SK-N-SH (cell line): ENCODE data around the gene RDX.
"Not testable (repeated sequence)": the region's sequence is repeated elsewhere in the genome, so short reads cannot be mapped to it uniquely, and the experiment has no call there.

Experiments
- TAF1 ChIP-seq: IDR thresholded peaks from 2 replicates; pipeline ENCODE4 v1.6.1; 2012; ENCODE audit warnings: low read depth, mild to moderate bottlenecking, low read length, moderate library complexity, borderline replicate concordance
- TF ChIP-seq, protein P1 (sequence below): IDR thresholded peaks from 2 replicates; pipeline ENCODE4 v1.4.0; 2012; ENCODE audit warnings: low read depth, borderline replicate concordance

DNA sequence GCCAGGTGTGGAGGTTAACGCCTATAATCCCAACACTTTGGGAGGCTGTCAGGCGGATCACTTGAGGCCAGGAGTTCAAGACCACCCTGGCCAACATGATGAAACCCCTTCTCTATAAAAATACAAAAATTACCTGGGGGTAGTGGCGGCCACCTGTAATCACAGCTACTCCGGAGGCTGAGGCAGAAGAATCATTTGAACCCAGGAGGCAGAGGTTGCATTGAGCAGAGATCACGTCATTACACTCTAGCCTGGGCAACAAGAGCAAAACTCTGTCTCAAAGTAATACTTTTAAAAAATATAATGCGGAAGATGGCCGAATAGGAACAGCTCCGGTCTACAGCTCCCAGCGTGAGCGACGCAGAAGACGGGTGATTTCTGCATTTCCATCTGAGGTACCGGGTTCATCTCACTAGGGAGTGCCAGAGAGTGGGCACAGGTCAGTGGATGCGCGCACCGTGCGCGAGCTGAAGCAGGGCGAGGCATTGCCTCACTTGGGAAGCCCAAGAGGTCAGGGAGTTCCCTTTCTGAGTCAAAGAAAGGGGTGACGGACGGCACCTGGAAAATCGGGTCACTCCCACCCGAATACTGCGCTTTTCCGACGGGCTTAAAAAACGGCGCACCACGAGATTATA lies 87.6 kb downstream of the RDX start:
- TF ChIP-seq TAF1: not testable (repeated sequence)
- TF ChIP-seq, protein P1, sequence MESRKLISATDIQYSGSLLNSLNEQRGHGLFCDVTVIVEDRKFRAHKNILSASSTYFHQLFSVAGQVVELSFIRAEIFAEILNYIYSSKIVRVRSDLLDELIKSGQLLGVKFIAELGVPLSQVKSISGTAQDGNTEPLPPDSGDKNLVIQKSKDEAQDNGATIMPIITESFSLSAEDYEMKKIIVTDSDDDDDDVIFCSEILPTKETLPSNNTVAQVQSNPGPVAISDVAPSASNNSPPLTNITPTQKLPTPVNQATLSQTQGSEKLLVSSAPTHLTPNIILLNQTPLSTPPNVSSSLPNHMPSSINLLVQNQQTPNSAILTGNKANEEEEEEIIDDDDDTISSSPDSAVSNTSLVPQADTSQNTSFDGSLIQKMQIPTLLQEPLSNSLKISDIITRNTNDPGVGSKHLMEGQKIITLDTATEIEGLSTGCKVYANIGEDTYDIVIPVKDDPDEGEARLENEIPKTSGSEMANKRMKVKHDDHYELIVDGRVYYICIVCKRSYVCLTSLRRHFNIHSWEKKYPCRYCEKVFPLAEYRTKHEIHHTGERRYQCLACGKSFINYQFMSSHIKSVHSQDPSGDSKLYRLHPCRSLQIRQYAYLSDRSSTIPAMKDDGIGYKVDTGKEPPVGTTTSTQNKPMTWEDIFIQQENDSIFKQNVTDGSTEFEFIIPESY: not testable (repeated sequence)
